IPS-NIHi11 (cell line): ENCODE results near the gene IL20RA.
A peak's percentile ranks its signal among the peaks of the same experiment; 100 is the strongest.

ENCODE experiments used
- DNase-seq: peaks from one replicate; pipeline ENCODE4 v3.0.0; 2012; ENCODE audit warnings: mixed read lengths, low spot score

The IL20RA gene

GRCh38 chr6:137045222-137045789 lies 541 bp upstream of the IL20RA start:
- DNase-seq, result no peak

GRCh38 chr6:137043710-137044365 lies 927 bp downstream of the IL20RA start:
- peak; percentile 49 for DNase-seq

GRCh38 chr6:137040393-137040792 lies 4.4 kb downstream of the IL20RA start:
- no peak for DNase-seq

- DNase-seq, result no peak
Measured at GRCh38 chr6:137039010-137039409, 5.8 kb downstream of the IL20RA start.

- no peak for DNase-seq
Measured at GRCh38 chr6:137036566-137037300, 8.0 kb downstream of the IL20RA start.

GRCh38 chr6:137033828-137034227 lies 10.9 kb downstream of the IL20RA start:
- DNase-seq, result no peak

GRCh38 chr6:137031122-137031521 lies 13.6 kb downstream of the IL20RA start:
- DNase-seq, result no peak

- no peak for DNase-seq
Measured at GRCh38 chr6:137028912-137029311, 15.9 kb downstream of the IL20RA start.

GRCh38 chr6:137025786-137026730 lies 18.7 kb downstream of the IL20RA start:
- DNase-seq, result no peak

GRCh38 chr6:137024237-137024990 lies 20.4 kb downstream of the IL20RA start:
- DNase-seq, result no peak

- no peak for DNase-seq
Measured at GRCh38 chr6:137020776-137021175, 24.0 kb downstream of the IL20RA start.

GRCh38 chr6:137019476-137020272 lies 25.1 kb downstream of the IL20RA start:
- no peak for DNase-seq

GRCh38 chr6:137017081-137017480 lies 27.7 kb downstream of the IL20RA start:
- no peak for DNase-seq

- DNase-seq, result no peak
Measured at GRCh38 chr6:137016356-137016755, 28.4 kb downstream of the IL20RA start.

- no peak for DNase-seq
Measured at GRCh38 chr6:137015943-137016342, 28.8 kb downstream of the IL20RA start.

GRCh38 chr6:137013738-137014602 lies 30.8 kb downstream of the IL20RA start:
- DNase-seq, result peak; percentile 53

- DNase-seq, result no peak
Measured at GRCh38 chr6:137013031-137013430, 31.7 kb downstream of the IL20RA start.

GRCh38 chr6:137011406-137011805 lies 33.4 kb downstream of the IL20RA start:
- no peak for DNase-seq

- no peak for DNase-seq
Measured at GRCh38 chr6:137010128-137010718, 34.5 kb downstream of the IL20RA start.
